ENCODE results near the gene RPL19.
A peak's percentile ranks its signal among the peaks of the same experiment; 100 is the strongest.

Gene RPL19

GRCh38 chr17:39173526-39174274, 26.4 kb upstream of the RPL19 start:
- DNase-seq = no peak

GRCh38 chr17:39174920-39175694, 25.0 kb upstream of the RPL19 start:
- DNase-seq = peak; percentile 68

- DNase-seq = no peak
Observed at GRCh38 chr17:39175695-39176093, 24.4 kb upstream of the RPL19 start.

- no peak for DNase-seq
Observed at GRCh38 chr17:39177256-39177655, 22.8 kb upstream of the RPL19 start.

GRCh38 chr17:39178536-39178935, 21.5 kb upstream of the RPL19 start:
- no peak for DNase-seq

- no peak for DNase-seq
Observed at GRCh38 chr17:39181303-39181702, 18.8 kb upstream of the RPL19 start.

GRCh38 chr17:39183045-39183444, 17.0 kb upstream of the RPL19 start:
- no peak for DNase-seq

GRCh38 chr17:39183720-39184119, 16.4 kb upstream of the RPL19 start:
- DNase-seq = no peak

- DNase-seq = no peak
Observed at GRCh38 chr17:39186481-39187002, 13.5 kb upstream of the RPL19 start.

- no peak for DNase-seq
Observed at GRCh38 chr17:39187152-39187830, 12.8 kb upstream of the RPL19 start.

- no peak for DNase-seq
Observed at GRCh38 chr17:39191750-39192510, 8.2 kb upstream of the RPL19 start.

GRCh38 chr17:39192901-39193300, 7.2 kb upstream of the RPL19 start:
- DNase-seq = no peak

- DNase-seq = no peak
Observed at GRCh38 chr17:39193346-39193745, 6.7 kb upstream of the RPL19 start.

- no peak for DNase-seq
Observed at GRCh38 chr17:39194089-39194984, 5.7 kb upstream of the RPL19 start.

GRCh38 chr17:39194985-39195524, 5.0 kb upstream of the RPL19 start:
- DNase-seq = no peak

GRCh38 chr17:39195568-39196160, 4.4 kb upstream of the RPL19 start:
- DNase-seq = no peak

- DNase-seq = no peak
Observed at GRCh38 chr17:39196241-39196807, 3.8 kb upstream of the RPL19 start.

- DNase-seq = peak; percentile 59
Observed at GRCh38 chr17:39196808-39197291, 3.2 kb upstream of the RPL19 start.

- DNase-seq = peak; percentile 85
Observed at GRCh38 chr17:39197380-39198185, 2.5 kb upstream of the RPL19 start, which contains the start of gene CACNB1. CACNB1 (minus strand) TSS chr17:39197669; CDS start chr17:39197495, 174 bp downstream.
